Measurements from ENCODE around the gene OCA2.

DNA sequence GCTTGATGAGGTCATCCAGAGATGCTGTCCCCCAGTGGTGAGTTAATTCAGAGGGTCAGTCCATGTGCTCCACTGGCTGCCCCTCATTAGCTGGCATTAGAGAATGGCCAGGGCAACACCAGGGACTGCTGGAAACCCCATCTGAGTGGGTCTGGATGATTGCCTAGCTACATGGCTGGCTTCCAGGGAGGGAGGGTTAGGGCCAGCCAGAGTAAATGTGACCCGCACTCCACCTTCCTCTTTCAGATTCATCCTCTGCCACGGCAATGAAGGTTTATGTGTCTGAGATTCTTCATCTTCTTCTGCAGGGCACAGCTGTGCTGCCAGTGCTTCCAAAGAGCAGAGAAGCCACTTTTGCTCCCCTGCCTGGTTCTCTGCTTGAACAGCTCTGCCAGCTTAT is 391.9 kb downstream of the OCA2 start:
- TF ChIP-seq, protein P1, sequence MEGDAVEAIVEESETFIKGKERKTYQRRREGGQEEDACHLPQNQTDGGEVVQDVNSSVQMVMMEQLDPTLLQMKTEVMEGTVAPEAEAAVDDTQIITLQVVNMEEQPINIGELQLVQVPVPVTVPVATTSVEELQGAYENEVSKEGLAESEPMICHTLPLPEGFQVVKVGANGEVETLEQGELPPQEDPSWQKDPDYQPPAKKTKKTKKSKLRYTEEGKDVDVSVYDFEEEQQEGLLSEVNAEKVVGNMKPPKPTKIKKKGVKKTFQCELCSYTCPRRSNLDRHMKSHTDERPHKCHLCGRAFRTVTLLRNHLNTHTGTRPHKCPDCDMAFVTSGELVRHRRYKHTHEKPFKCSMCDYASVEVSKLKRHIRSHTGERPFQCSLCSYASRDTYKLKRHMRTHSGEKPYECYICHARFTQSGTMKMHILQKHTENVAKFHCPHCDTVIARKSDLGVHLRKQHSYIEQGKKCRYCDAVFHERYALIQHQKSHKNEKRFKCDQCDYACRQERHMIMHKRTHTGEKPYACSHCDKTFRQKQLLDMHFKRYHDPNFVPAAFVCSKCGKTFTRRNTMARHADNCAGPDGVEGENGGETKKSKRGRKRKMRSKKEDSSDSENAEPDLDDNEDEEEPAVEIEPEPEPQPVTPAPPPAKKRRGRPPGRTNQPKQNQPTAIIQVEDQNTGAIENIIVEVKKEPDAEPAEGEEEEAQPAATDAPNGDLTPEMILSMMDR (IDR thresholded peaks at IDR 0.05; ENCODE audit: insufficient read depth, low read length) = no peak
- no peak for TF ChIP-seq POLR2AphosphoS5 (IDR thresholded peaks at IDR 0.05; ENCODE audit: low read depth)
- no peak for TF ChIP-seq SPI1 (IDR thresholded peaks at IDR 0.05; ENCODE audit: borderline replicate concordance, low read depth)
- TF ChIP-seq GABPA (IDR thresholded peaks at IDR 0.05; ENCODE audit: low read depth) = no peak
- TF ChIP-seq, protein P2, sequence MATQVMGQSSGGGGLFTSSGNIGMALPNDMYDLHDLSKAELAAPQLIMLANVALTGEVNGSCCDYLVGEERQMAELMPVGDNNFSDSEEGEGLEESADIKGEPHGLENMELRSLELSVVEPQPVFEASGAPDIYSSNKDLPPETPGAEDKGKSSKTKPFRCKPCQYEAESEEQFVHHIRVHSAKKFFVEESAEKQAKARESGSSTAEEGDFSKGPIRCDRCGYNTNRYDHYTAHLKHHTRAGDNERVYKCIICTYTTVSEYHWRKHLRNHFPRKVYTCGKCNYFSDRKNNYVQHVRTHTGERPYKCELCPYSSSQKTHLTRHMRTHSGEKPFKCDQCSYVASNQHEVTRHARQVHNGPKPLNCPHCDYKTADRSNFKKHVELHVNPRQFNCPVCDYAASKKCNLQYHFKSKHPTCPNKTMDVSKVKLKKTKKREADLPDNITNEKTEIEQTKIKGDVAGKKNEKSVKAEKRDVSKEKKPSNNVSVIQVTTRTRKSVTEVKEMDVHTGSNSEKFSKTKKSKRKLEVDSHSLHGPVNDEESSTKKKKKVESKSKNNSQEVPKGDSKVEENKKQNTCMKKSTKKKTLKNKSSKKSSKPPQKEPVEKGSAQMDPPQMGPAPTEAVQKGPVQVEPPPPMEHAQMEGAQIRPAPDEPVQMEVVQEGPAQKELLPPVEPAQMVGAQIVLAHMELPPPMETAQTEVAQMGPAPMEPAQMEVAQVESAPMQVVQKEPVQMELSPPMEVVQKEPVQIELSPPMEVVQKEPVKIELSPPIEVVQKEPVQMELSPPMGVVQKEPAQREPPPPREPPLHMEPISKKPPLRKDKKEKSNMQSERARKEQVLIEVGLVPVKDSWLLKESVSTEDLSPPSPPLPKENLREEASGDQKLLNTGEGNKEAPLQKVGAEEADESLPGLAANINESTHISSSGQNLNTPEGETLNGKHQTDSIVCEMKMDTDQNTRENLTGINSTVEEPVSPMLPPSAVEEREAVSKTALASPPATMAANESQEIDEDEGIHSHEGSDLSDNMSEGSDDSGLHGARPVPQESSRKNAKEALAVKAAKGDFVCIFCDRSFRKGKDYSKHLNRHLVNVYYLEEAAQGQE (IDR thresholded peaks at IDR 0.05; ENCODE audit: insufficient replicate concordance, low read depth) = no peak

All from HL-60 (cell line).